SK-N-SH (cell line): ENCODE results near the gene POLR3GL. TPM values are rescaled to one million over a fixed set of nuclear protein-coding genes. Genes with fewer than 3 reads are reported as not detected.
"Not testable (repeated sequence)": the region's sequence is repeated elsewhere in the genome, so short reads cannot be mapped to it uniquely, and the experiment has no call there.

Experiments used
- CTCF ChIA-PET: fragments of 300-600, 350-600 bp; formaldehyde crosslinking; extraction: SDS; loops from one replicate; lab custom pipeline; 2021; lab: Yijun Ruan, JAX
- POLR2A ChIA-PET: fragments of 350-600 bp; sonication (Branson Sonifier 250); formaldehyde crosslinking; extraction: SDS; loops from one replicate; lab custom pipeline; 2020; ENCODE audit warnings: antibody characterized with exemption, inconsistent platforms; lab: Yijun Ruan, JAX
- DNase-seq: peaks from one replicate; pipeline ENCODE4 v3.0.0; 2012
- H2AFZ ChIP-seq: fragments of 200-600 bp; sonication (generic); 2 replicates; pipeline ENCODE4 v1.8.1; 2016; ENCODE audit warnings: antibody characterized with exemption, mild to moderate bottlenecking, low read depth
- H3F3A ChIP-seq: fragments of 200-600 bp; sonication (generic); replicated peaks from 2 replicates; pipeline ENCODE3; 2016; ENCODE audit warnings: antibody characterized with exemption, mild to moderate bottlenecking; ENCODE audit not compliant: insufficient read depth
- H3K27ac ChIP-seq, 2 experiments: fragments of 200-500 bp in 1 of 2; fragments of 200-600 bp in 1 of 2; sonication (Bioruptor generic) in 1 of 2; sonication (generic), shearing (Covaris generic) in 1 of 2; 2 replicates each; pipeline versions ENCODE4 v1.5.1 to v1.6.1; 2014 to 2016; ENCODE audit warnings: low read depth in 2 of 2, inconsistent platforms in 1 of 2, low read length in 1 of 2, mild to moderate bottlenecking in 1 of 2, mixed read lengths in 1 of 2
- H3K27me3 ChIP-seq: fragments of 200-600 bp; sonication (generic), shearing (Covaris generic); 2 replicates; pipeline ENCODE4 v1.6.1; 2016; ENCODE audit warnings: mixed run types; ENCODE audit not compliant: insufficient read depth
- H3K36me3 ChIP-seq, 2 experiments: fragments of 200-500 bp in 1 of 2; fragments of 200-600 bp in 1 of 2; sonication (Bioruptor generic) in 1 of 2; sonication (generic) in 1 of 2; replicated peaks in 1 of 2; 2 replicates each; pipeline versions ENCODE3 to v1.5.1; 2014 to 2016; ENCODE audit warnings: low read length in 1 of 2, mild to moderate bottlenecking in 1 of 2; ENCODE audit not compliant: insufficient read depth in 2 of 2, control insufficient read depth in 1 of 2
- H3K4me1 ChIP-seq, 2 experiments: fragments of 200-500 bp in 1 of 2; fragments of 200-600 bp in 1 of 2; sonication (Bioruptor generic) in 1 of 2; sonication (generic), shearing (Covaris generic) in 1 of 2; 2 replicates each; pipeline versions ENCODE4 v1.5.1 to v1.6.1; 2014 to 2016; ENCODE audit warnings: low read depth in 1 of 2, low read length in 1 of 2, mixed run types in 1 of 2; ENCODE audit not compliant: insufficient read depth in 2 of 2, control insufficient read depth in 1 of 2
- H3K4me2 ChIP-seq: fragments of 200-600 bp; sonication (generic), shearing (Covaris generic); 2 replicates; pipeline ENCODE4 v1.6.1; 2017; ENCODE audit warnings: mixed run types
- H3K4me3 ChIP-seq, 2 experiments: fragments of 200-500 bp in 1 of 2; fragments of 200-600 bp in 1 of 2; sonication (Bioruptor generic) in 1 of 2; sonication (generic), shearing (Covaris generic) in 1 of 2; 2 replicates each; pipeline versions ENCODE4 v1.5.1 to v1.8.1; 2014 to 2016; ENCODE audit warnings: low read depth in 2 of 2, inconsistent platforms in 1 of 2, low read length in 1 of 2, mild to moderate bottlenecking in 1 of 2, mixed read lengths in 1 of 2, moderate library complexity in 1 of 2
- H3K79me2 ChIP-seq: fragments of 200-600 bp; sonication (generic); 2 replicates; pipeline ENCODE4 v1.8.1; 2017; ENCODE audit warnings: mild to moderate bottlenecking; ENCODE audit not compliant: insufficient read depth
- H3K9ac ChIP-seq: fragments of 200-600 bp; sonication (generic); 2 replicates; pipeline ENCODE4 v1.6.1; 2017; ENCODE audit warnings: mixed run types
- H3K9me2 ChIP-seq: fragments of 200-600 bp; sonication (generic); 2 replicates; pipeline ENCODE4 v1.6.1; 2017; ENCODE audit warnings: mixed run types
- H3K9me3 ChIP-seq: fragments of 200-600 bp; sonication (generic); 2 replicates; pipeline ENCODE4 v1.6.1; 2017; ENCODE audit warnings: mixed run types, mild to moderate bottlenecking, moderate library complexity
- H4K20me1 ChIP-seq: fragments of 200-600 bp; sonication (generic); 2 replicates; pipeline ENCODE4 v1.6.1; 2017; ENCODE audit warnings: mild to moderate bottlenecking, mixed run types; ENCODE audit not compliant: insufficient read depth
- CHD2 ChIP-seq: fragments of 150-350 bp; IDR thresholded peaks from 2 replicates; pipeline ENCODE4 v1.6.1; 2018; ENCODE audit warnings: low read length; ENCODE audit not compliant: partially characterized antibody
- EP300 ChIP-seq, 2 experiments: IDR thresholded peaks; 2 replicates each; pipeline versions ENCODE4 v1.4.0 to v1.6.1; 2012; ENCODE audit warnings: borderline replicate concordance in 1 of 2, low read depth in 1 of 2, low read length in 1 of 2
- FOXM1 ChIP-seq: IDR thresholded peaks from 2 replicates; pipeline ENCODE4 v1.4.0; 2012; ENCODE audit warnings: low read depth, mild to moderate bottlenecking
- GABPA ChIP-seq: IDR thresholded peaks from 2 replicates; pipeline ENCODE4 v1.4.0; 2012; ENCODE audit warnings: low read depth, mild to moderate bottlenecking
- JUND ChIP-seq: IDR thresholded peaks from 2 replicates; pipeline ENCODE4 v1.4.0; 2012
- MXI1 ChIP-seq: IDR thresholded peaks from 2 replicates; pipeline ENCODE4 v1.6.1; 2012; ENCODE audit warnings: mild to moderate bottlenecking, low read depth, low read length, improper control_type of control experiment
- SIN3A ChIP-seq: IDR thresholded peaks from 2 replicates; pipeline ENCODE4 v1.6.1; 2012; ENCODE audit warnings: low read depth, mild to moderate bottlenecking, low read length, moderate library complexity, borderline replicate concordance
- SMC3 ChIP-seq: IDR thresholded peaks from 2 replicates; pipeline ENCODE4 v1.6.1; 2012; ENCODE audit warnings: low read depth, low read length, improper control_type of control experiment
- TEAD4 ChIP-seq: IDR thresholded peaks from 2 replicates; pipeline ENCODE4 v1.4.0; 2012; ENCODE audit warnings: mild to moderate bottlenecking, borderline replicate concordance; ENCODE audit not compliant: insufficient read depth
- WGBS: methylation state at CpG from one replicate; pipeline ENCODE4 v1.1.6; 2017; ENCODE audit warnings: low lambda C conversion rate; 5-methylcytosine and 5-hydroxymethylcytosine counted together
- polyA plus RNA-seq, 3 experiments: library from polyadenylated mRNA; depleted of rRNA; stranded (reverse); fragments of >200 nt; gene quantifications; 2 replicates each; pipeline ENCODE4 v1.2.3, GENCODE V29; 2012

The POLR3GL gene
- polyA plus RNA-seq, 1 of the 3 experiments (the other 2 are of a cell fraction), result 15.8 TPM

DNA sequence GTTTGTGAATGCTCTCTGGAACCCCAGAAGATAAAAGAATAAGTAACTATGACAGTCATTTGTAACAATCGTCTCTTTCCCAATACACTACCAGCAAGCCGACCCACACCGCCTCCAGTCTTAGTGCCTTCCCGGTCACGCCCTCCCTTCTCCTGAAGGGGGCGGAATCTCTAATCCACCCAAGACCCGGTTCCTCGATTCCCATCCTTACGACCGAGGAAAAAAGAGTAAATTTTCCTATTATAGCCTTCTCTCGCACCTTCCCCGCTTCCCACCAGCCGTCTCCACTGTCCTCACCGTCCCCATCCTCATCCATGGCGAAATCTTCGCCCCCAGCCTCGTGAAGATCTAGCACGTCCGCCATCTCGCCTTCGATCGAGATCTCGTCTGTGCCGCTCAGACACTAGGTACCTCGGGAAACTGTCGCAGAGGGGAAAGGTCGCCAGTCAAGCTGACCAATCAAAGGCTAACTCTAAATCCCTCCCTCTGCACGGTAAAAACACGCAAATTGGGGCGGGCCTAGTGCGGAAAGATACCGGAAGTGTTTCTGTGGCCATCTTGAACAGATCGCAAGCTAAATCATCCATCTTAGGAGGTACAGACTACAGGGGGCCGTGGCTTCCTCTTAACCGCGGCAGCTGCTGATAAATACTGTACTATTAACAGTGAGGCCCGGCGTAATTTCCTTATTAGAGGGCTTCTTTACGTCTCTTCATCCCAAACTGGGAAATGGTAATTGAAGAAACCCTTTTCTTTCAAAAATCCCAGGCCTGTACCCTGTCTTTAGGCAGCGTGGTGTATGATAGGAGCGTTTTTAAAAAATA is 37.2 kb upstream of the POLR3GL start, which contains the start of gene RBM8A (continued):
- TF ChIP-seq MXI1 (peak; percentile 75), JUND (no peak), EP300 (IDR thresholded peaks at IDR 0.05; ENCODE audit: borderline replicate concordance in 1 of 2, low read depth in 1 of 2, low read length in 1 of 2) (0 out of 4 replicates have a peak, but pooled peaks of 1 of the 2 experiments have one; percentile 1), FOXM1 (no peak), CHD2 (peak; percentile 94), TEAD4 (0 out of 2 replicates have a peak, but pooled peaks have one; percentile 52), SMC3 (peak; percentile 29; the same call in 1 of the 2 replicates)

DNA sequence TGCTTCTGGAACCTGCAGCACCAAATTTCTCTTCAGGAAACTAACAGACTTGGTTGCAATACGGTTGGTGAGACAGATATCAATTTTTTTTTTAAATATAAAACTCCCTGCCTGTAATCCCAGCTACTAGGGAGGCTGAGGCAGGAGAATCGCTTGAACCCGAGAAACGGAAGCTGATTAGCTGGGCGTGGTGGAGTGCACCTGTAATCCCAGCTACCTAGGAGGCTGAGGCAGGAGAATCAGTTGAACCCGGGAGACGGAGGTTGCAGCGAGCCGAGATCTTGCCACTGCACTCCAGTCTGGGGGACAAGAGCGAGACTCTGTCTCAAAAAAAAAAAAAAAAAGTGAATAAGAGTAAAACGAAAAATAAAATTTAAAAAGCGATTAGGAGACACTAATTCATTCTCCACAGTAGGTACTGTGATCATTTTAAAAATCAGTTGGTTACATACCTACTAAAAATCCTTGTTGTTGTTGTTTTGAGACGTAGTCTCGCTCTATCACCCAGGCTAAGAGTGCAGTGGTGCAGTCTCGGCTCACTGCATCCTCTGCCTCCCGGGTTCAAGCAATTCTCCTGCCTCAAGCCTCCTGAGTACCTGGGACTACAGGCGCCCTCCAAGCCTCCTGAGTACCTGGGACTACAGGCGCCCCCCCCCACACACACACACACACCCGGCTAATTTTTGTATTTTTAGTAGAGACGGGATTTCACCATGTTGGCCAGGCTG is 36.4 kb upstream of the POLR3GL start:
- 35% methylated on average over 20 of the region's 20 CpGs for WGBS
- H3K9me2 ChIP-seq, result no peaks in the 10 kb centered on the region

DNA sequence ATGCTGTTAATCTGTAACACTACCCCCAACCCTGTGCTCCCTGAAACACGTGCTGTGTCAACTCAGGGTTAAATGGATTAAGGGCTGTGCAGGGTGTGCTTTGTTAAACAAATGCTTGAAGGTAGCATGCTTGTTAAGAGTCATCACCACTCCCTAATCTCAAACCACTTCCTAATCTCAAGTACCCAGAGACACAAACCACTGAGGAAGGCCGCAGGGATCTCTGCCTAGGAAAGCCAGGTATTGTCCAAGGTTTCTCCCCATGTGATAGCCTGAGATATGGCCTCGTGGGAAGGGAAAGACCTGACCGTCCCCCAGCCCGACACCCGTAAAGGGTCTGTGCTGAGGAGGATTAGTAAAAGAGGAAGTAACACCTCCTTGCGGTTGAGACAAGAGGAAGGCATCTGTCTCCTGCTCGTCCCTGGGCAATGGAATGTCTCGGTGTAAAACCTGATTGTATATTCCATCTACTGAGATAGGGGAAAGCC is 31.9 kb upstream of the POLR3GL start:
- H3K4me2 ChIP-seq, DNase-seq, POLR2A ChIA-PET, H3K27me3 ChIP-seq, H3K9me2 ChIP-seq, H3K4me1 ChIP-seq, H2AFZ ChIP-seq, H4K20me1 ChIP-seq, CTCF ChIA-PET, H3K9ac ChIP-seq, H3K27ac ChIP-seq, H3K9me3 ChIP-seq, H3K79me2 ChIP-seq, H3K4me3 ChIP-seq: not testable (repeated sequence)
- 95% methylated on average over 8 of the region's 9 CpGs for WGBS
- H3K36me3 ChIP-seq, result peaks cover 16 to 31% of the 10 kb centered on the region in 2 experiments
- H3F3A ChIP-seq, result peaks cover 34% of the 10 kb centered on the region

More for the DNA sequence above, 36.4 kb upstream of the POLR3GL start:
- Histone ChIP-seq H3K36me3 (peaks cover 16 to 24% of the 10 kb centered on the region in 2 experiments), H3K27me3 (no peaks in the 10 kb centered on the region), H4K20me1 (no peaks in the 10 kb centered on the region), H3F3A (peaks cover 37% of the 10 kb centered on the region), H3K4me1 (peaks cover 7% of the 10 kb centered on the region in 2 experiments), H3K4me2 (peak overlapping the region; percentile 87), H3K9ac (peak overlapping the region; percentile 99), H2AFZ (peak overlapping the region; percentile 57), H3K79me2 (peaks cover 24% of the 10 kb centered on the region), H3K4me3 (peak overlapping the region; percentile 80 to 82), H3K9me3 (no peaks in the 10 kb centered on the region), H3K27ac (peak overlapping the region; percentile 95 to 96)
- ChIA-PET CTCF (interaction anchor here (0.7 to 3.4 kb wide), 19 partner anchors 8 to 124 kb away, joined by 3 to 11 read pairs (median 5); partner anchors contain the start of genes ANKRD34A, ITGA10, NUDT17 and PEX11B), POLR2A (interaction anchor here (0.6 to 2.3 kb wide), 15 partner anchors 9 to 124 kb away, joined by 3 to 34 read pairs (median 5); partner anchors contain the start of genes ANKRD34A, LIX1L, NUDT17 and PEX11B)
- TF ChIP-seq JUND (no peak), SIN3A (no peak), GABPA (no peak), SMC3 (no peak)
- no peak for DNase-seq
